GF-D8 (cell line): ENCODE results near the gene FGF16.
A peak's percentile ranks its signal among the peaks of the same experiment; 100 is the strongest.
"Not testable (repeated sequence)": the region's sequence is repeated elsewhere in the genome, so short reads cannot be mapped to it uniquely, and the experiment has no call there.

Source experiments
- DNase-seq: peaks from one replicate; lab custom pipeline; 2025; lab: John Stamatoyannopoulos, UW

Gene FGF16

GRCh38 chrX:77447653-77448569 lies 722 bp downstream of the FGF16 start:
- no peak for DNase-seq

- no peak for DNase-seq
Measured at GRCh38 chrX:77450415-77450814, 3.2 kb downstream of the FGF16 start.

- no peak for DNase-seq
Measured at GRCh38 chrX:77450996-77451395, 3.8 kb downstream of the FGF16 start.

- no peak for DNase-seq
Measured at GRCh38 chrX:77453190-77453589, 6.0 kb downstream of the FGF16 start.

- DNase-seq: no peak
Measured at GRCh38 chrX:77455437-77455836, 8.2 kb downstream of the FGF16 start.

- no peak for DNase-seq
Measured at GRCh38 chrX:77484045-77484444, 36.9 kb downstream of the FGF16 start.

- DNase-seq: no peak
Measured at GRCh38 chrX:77493677-77494553, 46.7 kb downstream of the FGF16 start.

- not testable (repeated sequence) for DNase-seq
Measured at GRCh38 chrX:77500164-77500563, 53.0 kb downstream of the FGF16 start.

GRCh38 chrX:77502951-77503525 lies 55.8 kb downstream of the FGF16 start:
- DNase-seq: no peak

GRCh38 chrX:77505227-77505626 lies 58.0 kb downstream of the FGF16 start:
- peak; percentile 55 for DNase-seq
